Dermis microvascular lymphatic vessel endothelial cell (primary cell): ENCODE measurements around the gene PCSK2. TPM values are rescaled to one million over a fixed set of nuclear protein-coding genes. Genes with fewer than 3 reads are reported as not detected.

ENCODE experiments used
- DNase-seq, 2 donors: peaks; one replicate each; pipeline versions ENCODE4 v3.0.0 to v3.0.0-alpha.2; 2010; ENCODE audit warnings: low read depth in 2 of 2
- total RNA-seq: library from RNA; depleted of rRNA; stranded (reverse); fragments of >200 nt; gene quantifications from 2 replicates; pipeline ENCODE4 v1.2.1, GENCODE V29; 2014

The PCSK2 gene
- total RNA-seq, 1 donor from 2014 or later = not detected

- no peak for DNase-seq
These were observed 215.7 kb downstream of the PCSK2 start for GRCh38 chr20:17442588-17442987.

GRCh38 chr20:17443131-17443858 is 216.5 kb downstream of the PCSK2 start:
- DNase-seq = no peak

- DNase-seq = no peak
These were observed 217.3 kb downstream of the PCSK2 start for GRCh38 chr20:17444091-17444490.

- DNase-seq = no peak
These were observed 218.7 kb downstream of the PCSK2 start for GRCh38 chr20:17445543-17445942.

GRCh38 chr20:17446171-17446570 is 219.3 kb downstream of the PCSK2 start:
- no peak for DNase-seq

GRCh38 chr20:17448071-17448470 is 221.2 kb downstream of the PCSK2 start:
- no peak for DNase-seq

GRCh38 chr20:17449031-17449430 is 222.2 kb downstream of the PCSK2 start:
- no peak for DNase-seq

- DNase-seq = no peak
These were observed 225.6 kb downstream of the PCSK2 start for GRCh38 chr20:17452441-17452840.

GRCh38 chr20:17453592-17453991 is 226.8 kb downstream of the PCSK2 start:
- no peak for DNase-seq

GRCh38 chr20:17456279-17456678 is 229.4 kb downstream of the PCSK2 start:
- no peak for DNase-seq

GRCh38 chr20:17457079-17457478 is 230.2 kb downstream of the PCSK2 start:
- DNase-seq = no peak

GRCh38 chr20:17457588-17458190 is 230.8 kb downstream of the PCSK2 start:
- DNase-seq = no peak

GRCh38 chr20:17460119-17460518 is 233.3 kb downstream of the PCSK2 start:
- DNase-seq = no peak

- no peak for DNase-seq
These were observed 235.1 kb downstream of the PCSK2 start for GRCh38 chr20:17461941-17462340.

GRCh38 chr20:17463711-17464110 is 236.9 kb downstream of the PCSK2 start:
- DNase-seq = no peak

GRCh38 chr20:17465236-17465635 is 238.4 kb downstream of the PCSK2 start:
- DNase-seq = no peak

GRCh38 chr20:17466641-17467040 is 239.8 kb downstream of the PCSK2 start:
- DNase-seq = no peak

- no peak for DNase-seq
These were observed 240.3 kb downstream of the PCSK2 start for GRCh38 chr20:17467120-17467655.

GRCh38 chr20:17468073-17468840 is 241.4 kb downstream of the PCSK2 start:
- DNase-seq = no peak

GRCh38 chr20:17469246-17470030 is 242.6 kb downstream of the PCSK2 start:
- no peak for DNase-seq

- no peak for DNase-seq
These were observed 243.7 kb downstream of the PCSK2 start for GRCh38 chr20:17470521-17470920.

- no peak for DNase-seq
These were observed 244.1 kb downstream of the PCSK2 start for GRCh38 chr20:17470973-17471372.
